Fibroblast of lung (primary cell): ENCODE data around the gene TGFBR2. TPM values are rescaled to one million over a fixed set of nuclear protein-coding genes. Genes with fewer than 3 reads are reported as not detected.

Source experiments
- DNase-seq, 2 donors: peaks; one replicate each; pipeline versions ENCODE4 v3.0.0 to v3.0.0-alpha.2; 2010; ENCODE audit warnings: low read depth in 2 of 2
- H2AFZ ChIP-seq: 2 replicates; pipeline ENCODE4 v1.5.1; 2012; ENCODE audit warnings: low read length, control low read depth, inconsistent platforms
- H3K27ac ChIP-seq: 2 replicates; pipeline ENCODE4 v1.5.1; 2011; ENCODE audit warnings: low read length, control low read depth; ENCODE audit not compliant: insufficient read depth
- H3K27me3 ChIP-seq: 2 replicates; pipeline ENCODE4 v1.5.1; 2011; ENCODE audit warnings: mild to moderate bottlenecking, low read length; ENCODE audit not compliant: control insufficient read depth, insufficient read depth
- H3K36me3 ChIP-seq: 2 replicates; pipeline ENCODE4 v1.5.1; 2011; ENCODE audit warnings: low read length; ENCODE audit not compliant: control insufficient read depth, insufficient read depth
- H3K4me1 ChIP-seq: 2 replicates; pipeline ENCODE4 v1.5.1; 2011; ENCODE audit warnings: low read length; ENCODE audit not compliant: control insufficient read depth, insufficient read depth; ENCODE audit errors: extremely low read depth
- H3K4me2 ChIP-seq: 2 replicates; pipeline ENCODE4 v1.5.1; 2011; ENCODE audit warnings: low read length, control low read depth; ENCODE audit not compliant: insufficient read depth; ENCODE audit errors: extremely low read depth
- H3K4me3 ChIP-seq, 4 experiments: fragments of 200-600 bp in 1 of 4; sonication (generic) in 1 of 4; replicated peaks in 1 of 4; 2 replicates each; pipeline ENCODE4 v1.5.1; 2011 to 2016; ENCODE audit warnings: low read length in 4 of 4, low read depth in 3 of 4, mild to moderate bottlenecking in 3 of 4, control low read depth in 2 of 4, inconsistent platforms in 1 of 4, mixed read lengths in 1 of 4; ENCODE audit not compliant: insufficient read depth in 1 of 4; ENCODE audit errors: control extremely low read depth in 1 of 4
- H3K79me2 ChIP-seq: 2 replicates; pipeline ENCODE4 v1.5.1; 2012; ENCODE audit warnings: mild to moderate bottlenecking, low read length, inconsistent platforms; ENCODE audit not compliant: control insufficient read depth, insufficient read depth
- H3K9ac ChIP-seq: 2 replicates; pipeline ENCODE4 v1.5.1; 2011; ENCODE audit warnings: mild to moderate bottlenecking, low read length, control low read depth; ENCODE audit not compliant: insufficient read depth
- H3K9me3 ChIP-seq: 2 replicates; pipeline ENCODE4 v1.5.1; 2012; ENCODE audit warnings: low read depth, low read length; ENCODE audit not compliant: control insufficient read depth, insufficient read depth
- H4K20me1 ChIP-seq: 2 replicates; pipeline ENCODE4 v1.5.1; 2011; ENCODE audit warnings: low read length; ENCODE audit not compliant: control insufficient read depth, insufficient read depth; ENCODE audit errors: extremely low read depth
- EZH2 ChIP-seq: IDR thresholded peaks from 2 replicates; pipeline ENCODE4 v1.5.1; 2012; ENCODE audit warnings: low read length, control low read depth, mild to moderate bottlenecking; ENCODE audit errors: missing control alignments
- polyA plus RNA-seq, 2 donors: library from polyadenylated mRNA; depleted of rRNA in 1 of 2; stranded (reverse) in 1 of 2; unstranded in 1 of 2; fragments of >200 nt; gene quantifications; 2 replicates each; pipeline ENCODE4 v1.2.1, GENCODE V29; 2011 to 2012; ENCODE audit warnings: missing spikeins in 1 of 2
- total RNA-seq: library from RNA; depleted of rRNA; stranded (reverse); fragments of >200 nt; gene quantifications from 2 replicates; pipeline ENCODE4 v1.2.1, GENCODE V29; 2014
- TF ChIP-seq, protein P1 (sequence below), 2 donors: IDR thresholded peaks in 1 of 2; conservative IDR thresholded peaks in 1 of 2; 1 replicate in 1 of 2; 2 replicates in 1 of 2; pipeline ENCODE4 v1.5.1; 2011 to 2012; ENCODE audit warnings: low read length in 2 of 2, control low read depth in 1 of 2, inconsistent platforms in 1 of 2, low read depth in 1 of 2, mild to moderate bottlenecking in 1 of 2

TGFBR2 gene
- total and polyA plus RNA-seq, 2 donors (not counting 1 experiment from before 2014, with no cell fraction given) = 93.0 to 126 TPM

DNA sequence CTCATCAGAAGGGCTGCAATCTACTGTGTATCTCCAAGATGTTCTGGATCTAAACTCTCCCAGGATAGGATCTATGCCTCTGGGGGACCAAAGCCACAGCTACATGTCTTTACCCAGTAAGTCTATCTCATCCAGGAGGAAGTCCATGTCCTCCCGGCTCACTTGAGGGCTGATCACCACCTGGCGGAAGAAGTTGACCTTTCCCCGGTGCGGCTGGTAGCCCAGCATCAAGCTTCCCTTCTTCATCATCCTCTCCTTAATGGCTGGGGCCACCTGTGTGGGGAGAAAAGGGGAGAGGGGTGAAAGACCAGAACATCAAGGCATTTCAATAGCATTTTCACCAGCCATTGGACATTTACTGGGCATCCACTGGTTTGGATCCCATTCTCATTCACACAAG lies 121.7 kb downstream of the TGFBR2 start:
- Histone ChIP-seq H3K9me3 (no peaks in the 10 kb centered on the region), H3K4me2 (no peak overlapping the region), H3K36me3 (no peaks in the 10 kb centered on the region), H4K20me1 (no peaks in the 10 kb centered on the region), H2AFZ (no peak overlapping the region), H3K9ac (no peak overlapping the region), H3K79me2 (no peaks in the 10 kb centered on the region), H3K27me3 (no peaks in the 10 kb centered on the region), H3K4me1 (no peaks in the 10 kb centered on the region), H3K4me3 (no peak overlapping the region), H3K27ac (no peak overlapping the region)
- no peak for TF ChIP-seq EZH2
- TF ChIP-seq, protein P1, sequence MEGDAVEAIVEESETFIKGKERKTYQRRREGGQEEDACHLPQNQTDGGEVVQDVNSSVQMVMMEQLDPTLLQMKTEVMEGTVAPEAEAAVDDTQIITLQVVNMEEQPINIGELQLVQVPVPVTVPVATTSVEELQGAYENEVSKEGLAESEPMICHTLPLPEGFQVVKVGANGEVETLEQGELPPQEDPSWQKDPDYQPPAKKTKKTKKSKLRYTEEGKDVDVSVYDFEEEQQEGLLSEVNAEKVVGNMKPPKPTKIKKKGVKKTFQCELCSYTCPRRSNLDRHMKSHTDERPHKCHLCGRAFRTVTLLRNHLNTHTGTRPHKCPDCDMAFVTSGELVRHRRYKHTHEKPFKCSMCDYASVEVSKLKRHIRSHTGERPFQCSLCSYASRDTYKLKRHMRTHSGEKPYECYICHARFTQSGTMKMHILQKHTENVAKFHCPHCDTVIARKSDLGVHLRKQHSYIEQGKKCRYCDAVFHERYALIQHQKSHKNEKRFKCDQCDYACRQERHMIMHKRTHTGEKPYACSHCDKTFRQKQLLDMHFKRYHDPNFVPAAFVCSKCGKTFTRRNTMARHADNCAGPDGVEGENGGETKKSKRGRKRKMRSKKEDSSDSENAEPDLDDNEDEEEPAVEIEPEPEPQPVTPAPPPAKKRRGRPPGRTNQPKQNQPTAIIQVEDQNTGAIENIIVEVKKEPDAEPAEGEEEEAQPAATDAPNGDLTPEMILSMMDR (conservative IDR thresholded peaks at IDR 0.05 in 1 of 2, IDR thresholded peaks at IDR 0.05 in 1 of 2; ENCODE audit: low read depth in 1 of 2, low read length in 2 of 2) = no peak
- no peak for DNase-seq

DNA sequence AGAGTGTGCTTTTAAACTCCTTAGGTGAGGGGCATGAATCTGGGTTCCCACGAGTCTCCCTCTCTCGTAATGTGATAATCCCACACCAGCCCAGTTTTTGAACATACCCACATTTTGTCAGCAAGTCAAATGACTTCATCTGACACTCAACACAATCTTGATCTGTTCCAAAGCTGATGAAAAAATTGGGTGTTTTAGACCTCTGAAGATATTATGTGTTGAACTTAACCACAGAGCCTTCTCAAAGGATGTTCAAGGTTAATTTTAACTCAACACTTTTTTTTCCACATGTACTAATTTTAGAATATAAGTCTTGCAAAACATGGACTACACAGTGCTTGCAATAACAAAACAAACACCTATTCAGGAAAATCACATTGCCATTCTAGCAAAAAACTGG lies 123.1 kb downstream of the TGFBR2 start:
- Histone ChIP-seq H3K36me3 (no peaks in the 10 kb centered on the region), H3K9ac (no peak overlapping the region), H4K20me1 (no peaks in the 10 kb centered on the region), H3K4me2 (no peak overlapping the region), H2AFZ (no peak overlapping the region), H3K4me3 (no peak overlapping the region), H3K79me2 (no peaks in the 10 kb centered on the region), H3K9me3 (no peaks in the 10 kb centered on the region), H3K27me3 (no peaks in the 10 kb centered on the region), H3K4me1 (no peaks in the 10 kb centered on the region), H3K27ac (no peak overlapping the region)
- TF ChIP-seq EZH2 = no peak
- TF ChIP-seq, protein P1 (conservative IDR thresholded peaks at IDR 0.05 in 1 of 2, IDR thresholded peaks at IDR 0.05 in 1 of 2; ENCODE audit: low read depth in 1 of 2, low read length in 2 of 2) = no peak
- DNase-seq = no peak

DNA sequence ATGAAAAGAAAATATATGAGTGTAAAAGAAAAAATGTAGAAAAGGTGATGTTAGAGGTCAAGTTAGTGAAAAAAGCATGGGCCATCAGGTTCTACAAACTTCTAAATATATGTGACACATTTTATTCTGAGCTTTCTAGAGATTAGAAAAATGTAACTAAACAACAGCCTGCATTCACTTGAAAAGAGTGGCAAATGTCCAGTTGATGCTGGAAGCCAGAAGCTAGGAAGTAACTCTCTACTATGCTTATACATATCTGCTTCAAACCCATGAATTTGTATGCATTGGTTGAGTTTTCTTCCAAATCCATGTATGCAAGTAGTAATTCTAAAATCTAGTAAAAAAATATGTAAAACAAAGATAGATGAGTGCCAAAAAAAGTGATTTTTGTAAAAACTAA lies 123.5 kb downstream of the TGFBR2 start:
- Histone ChIP-seq H3K9me3 (no peaks in the 10 kb centered on the region), H3K27me3 (no peaks in the 10 kb centered on the region), H3K79me2 (no peaks in the 10 kb centered on the region), H2AFZ (no peak overlapping the region), H3K4me1 (no peaks in the 10 kb centered on the region), H3K4me3 (no peak overlapping the region), H3K27ac (no peak overlapping the region), H3K36me3 (no peaks in the 10 kb centered on the region), H3K9ac (no peak overlapping the region), H4K20me1 (no peaks in the 10 kb centered on the region), H3K4me2 (no peak overlapping the region)
- TF ChIP-seq EZH2 = no peak
- no peak for DNase-seq
